Measurements from ENCODE around the gene RET.

DNA sequence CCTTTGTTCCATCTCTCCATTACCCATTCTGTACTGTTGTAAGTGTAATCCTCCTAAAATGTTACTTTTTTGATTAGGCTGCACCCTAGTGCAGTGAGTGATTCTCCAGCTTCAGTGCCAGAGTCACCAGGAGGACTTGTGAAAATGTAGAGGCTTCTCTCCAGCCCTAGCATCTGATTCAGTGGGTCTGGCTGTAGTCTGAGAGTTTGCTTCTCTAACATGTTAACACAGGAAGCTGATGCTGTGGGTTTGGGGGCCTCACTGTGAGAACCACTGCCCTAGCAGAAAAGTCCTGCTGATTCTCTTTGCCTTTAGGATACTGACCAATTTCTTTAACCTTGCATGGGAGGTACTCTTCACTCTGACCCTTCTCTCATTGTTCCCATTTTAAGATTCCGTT lies 85.7 kb downstream of the RET start:
- TF ChIP-seq, protein P1, sequence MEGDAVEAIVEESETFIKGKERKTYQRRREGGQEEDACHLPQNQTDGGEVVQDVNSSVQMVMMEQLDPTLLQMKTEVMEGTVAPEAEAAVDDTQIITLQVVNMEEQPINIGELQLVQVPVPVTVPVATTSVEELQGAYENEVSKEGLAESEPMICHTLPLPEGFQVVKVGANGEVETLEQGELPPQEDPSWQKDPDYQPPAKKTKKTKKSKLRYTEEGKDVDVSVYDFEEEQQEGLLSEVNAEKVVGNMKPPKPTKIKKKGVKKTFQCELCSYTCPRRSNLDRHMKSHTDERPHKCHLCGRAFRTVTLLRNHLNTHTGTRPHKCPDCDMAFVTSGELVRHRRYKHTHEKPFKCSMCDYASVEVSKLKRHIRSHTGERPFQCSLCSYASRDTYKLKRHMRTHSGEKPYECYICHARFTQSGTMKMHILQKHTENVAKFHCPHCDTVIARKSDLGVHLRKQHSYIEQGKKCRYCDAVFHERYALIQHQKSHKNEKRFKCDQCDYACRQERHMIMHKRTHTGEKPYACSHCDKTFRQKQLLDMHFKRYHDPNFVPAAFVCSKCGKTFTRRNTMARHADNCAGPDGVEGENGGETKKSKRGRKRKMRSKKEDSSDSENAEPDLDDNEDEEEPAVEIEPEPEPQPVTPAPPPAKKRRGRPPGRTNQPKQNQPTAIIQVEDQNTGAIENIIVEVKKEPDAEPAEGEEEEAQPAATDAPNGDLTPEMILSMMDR (IDR thresholded peaks at IDR 0.05; ENCODE audit: insufficient read depth, low read length, poor library complexity, severe bottlenecking), result no peak
- no peak for TF ChIP-seq EZH2phosphoT487 (conservative IDR thresholded peaks at IDR 0.05; ENCODE audit: low read length)

Data from SU-DHL-6 (cell line).